Neural progenitor cell (in vitro differentiated cells): ENCODE measurements around the gene ZPBP2. TPM values are rescaled to one million over a fixed set of nuclear protein-coding genes. Genes with fewer than 3 reads are reported as not detected.
A peak's percentile ranks its signal among the peaks of the same experiment; 100 is the strongest.

Experiments used
- DNase-seq: peaks from one replicate; pipeline ENCODE4 v3.0.0-alpha.2; 2016; ENCODE audit warnings: low spot score
- H2AFZ ChIP-seq: fragments of 200-600 bp; sonication (generic); replicated peaks from 2 replicates; pipeline ENCODE4 v1.6.1; 2016; ENCODE audit warnings: antibody characterized with exemption
- H3F3A ChIP-seq: fragments of 200-600 bp; sonication (generic); 2 replicates; pipeline ENCODE4 v1.6.1; 2016; ENCODE audit warnings: antibody characterized with exemption, low read depth
- H3K27ac ChIP-seq: fragments of 200-600 bp; sonication (generic); 2 replicates; pipeline ENCODE4 v1.5.1; 2016; ENCODE audit warnings: mild to moderate bottlenecking
- H3K27me3 ChIP-seq: fragments of 200-600 bp; sonication (generic); 2 replicates; pipeline ENCODE4 v1.6.1; 2016; ENCODE audit warnings: mild to moderate bottlenecking, moderate library complexity
- H3K36me3 ChIP-seq: fragments of 200-600 bp; sonication (generic); 2 replicates; pipeline ENCODE4 v1.5.1; 2016
- H3K4me1 ChIP-seq: fragments of 200-600 bp; sonication (generic); 2 replicates; pipeline ENCODE4 v1.6.1; 2016; ENCODE audit warnings: mixed run types
- H3K4me2 ChIP-seq: fragments of 200-600 bp; sonication (generic); 2 replicates; pipeline ENCODE4 v1.6.1; 2016
- H3K4me3 ChIP-seq: fragments of 200-600 bp; sonication (generic); 2 replicates; pipeline ENCODE4 v1.5.1; 2016
- H3K79me2 ChIP-seq: fragments of 200-600 bp; sonication (generic); 2 replicates; pipeline ENCODE4 v1.6.1; 2016; ENCODE audit warnings: low read depth
- H3K9ac ChIP-seq: fragments of 200-600 bp; sonication (generic); 2 replicates; pipeline ENCODE4 v1.6.1; 2016
- H3K9me3 ChIP-seq: fragments of 200-600 bp; sonication (generic); 2 replicates; pipeline ENCODE4 v1.5.1; 2016; ENCODE audit warnings: low read depth
- H4K20me1 ChIP-seq: fragments of 200-600 bp; sonication (generic); 2 replicates; pipeline ENCODE4 v1.6.1; 2016; ENCODE audit warnings: low read depth
- H3K27ac Mint-ChIP-seq: 3 replicates; pipeline ENCODE4 v1.8.0; 2021; ENCODE audit warnings: mixed read lengths
- H3K27me3 Mint-ChIP-seq: 2 replicates; pipeline ENCODE4 v1.8.0; 2022; ENCODE audit warnings: low read depth, mild to moderate bottlenecking, inconsistent platforms, moderate library complexity, mixed read lengths; ENCODE audit not compliant: insufficient read depth
- H3K36me3 Mint-ChIP-seq: 3 replicates; pipeline ENCODE4 v1.8.0; 2021; ENCODE audit warnings: mixed read lengths
- H3K4me1 Mint-ChIP-seq: 3 replicates; pipeline ENCODE4 v1.8.0; 2021; ENCODE audit warnings: mixed read lengths
- H3K4me3 Mint-ChIP-seq: 3 replicates; pipeline ENCODE4 v1.8.0; 2021; ENCODE audit warnings: mild to moderate bottlenecking, moderate library complexity, mixed read lengths
- H3K9me3 Mint-ChIP-seq: 3 replicates; pipeline ENCODE4 v1.8.0; 2020; ENCODE audit warnings: mixed read lengths
- EZH2 ChIP-seq: fragments of 200-600 bp; sonication (generic); IDR thresholded peaks from 2 replicates; pipeline ENCODE4 v1.6.1; 2017; ENCODE audit warnings: antibody characterized with exemption, mild to moderate bottlenecking, moderate library complexity
- EZH2phosphoT487 ChIP-seq: fragments of 200-600 bp; sonication (generic); IDR thresholded peaks from 2 replicates; pipeline ENCODE4 v1.6.1; 2017; ENCODE audit warnings: antibody characterized with exemption
- total RNA-seq: library from RNA; depleted of rRNA; stranded (reverse); fragments of >200 nt; gene quantifications from 2 replicates; pipeline ENCODE4 v1.2.3, GENCODE V29; 2015; ENCODE audit warnings: low replicate concordance
- TF ChIP-seq, protein P1 (sequence below): fragments of 200-600 bp; sonication (generic); IDR thresholded peaks from 2 replicates; pipeline ENCODE4 v1.5.1; 2017; ENCODE audit warnings: antibody characterized with exemption, mild to moderate bottlenecking

Gene ZPBP2
- total RNA-seq, 1 donor from 2014 or later = not detected

DNA sequence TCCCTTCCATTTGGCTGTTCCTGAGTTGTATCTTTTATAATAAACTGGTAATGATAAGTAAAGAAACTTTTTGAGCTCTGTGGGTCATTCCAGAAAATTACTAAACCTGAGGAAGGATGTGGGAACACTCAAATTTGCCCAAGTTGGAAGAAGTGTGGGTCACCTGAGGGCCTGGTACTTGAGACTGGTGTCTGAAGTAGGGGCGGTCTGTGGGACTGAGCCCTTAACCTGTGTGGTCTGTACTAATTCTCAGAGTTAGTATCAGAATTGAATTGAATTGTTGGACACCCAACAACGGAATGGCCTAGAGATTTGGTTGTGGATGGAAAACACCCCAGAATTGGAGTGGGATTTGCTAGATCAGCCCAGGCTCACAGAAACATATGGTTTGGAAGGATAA, 47.0 kb upstream of the ZPBP2 start:
- no peak overlapping the region for H3K4me3 ChIP-seq

DNA sequence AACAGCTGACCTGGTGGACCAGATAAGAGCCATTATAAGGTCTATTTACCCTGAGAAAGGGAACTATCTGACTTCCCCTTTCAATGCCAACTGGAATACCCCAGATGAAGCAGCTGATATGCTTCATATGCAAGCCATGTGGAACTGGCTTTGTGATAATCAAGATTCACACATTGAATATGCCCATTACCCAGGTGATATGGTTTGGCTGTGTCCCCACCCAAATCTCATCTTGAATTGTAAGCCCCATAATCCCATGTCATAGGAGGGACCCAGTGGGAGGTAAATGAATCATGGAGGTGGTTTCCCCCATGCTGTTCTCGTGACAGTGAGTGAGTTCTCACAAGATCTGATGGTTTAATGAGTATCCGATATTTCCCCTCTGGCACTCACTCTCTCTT, 46.0 kb upstream of the ZPBP2 start:
- H2AFZ ChIP-seq = no peak overlapping the region
- no peaks in the 10 kb centered on the region for H3K36me3 ChIP-seq
- Mint-ChIP-seq H3K4me3 (no peak overlapping the region), H3K9me3 (peaks cover 29% of the 10 kb centered on the region), H3K27me3 (peaks cover 3% of the 10 kb centered on the region), H3K4me1 (no peaks in the 10 kb centered on the region), H3K27ac (no peak overlapping the region), H3K36me3 (peaks cover 5% of the 10 kb centered on the region)
- no peak for DNase-seq
- no peak overlapping the region for H3K27ac ChIP-seq
- H3K27me3 ChIP-seq = no peaks in the 10 kb centered on the region
- no peak overlapping the region for H3K9ac ChIP-seq
- peaks cover 15% of the 10 kb centered on the region for H3F3A ChIP-seq
- no peaks in the 10 kb centered on the region for H3K9me3 ChIP-seq
- H3K4me3 ChIP-seq = no peak overlapping the region
- H4K20me1 ChIP-seq = no peaks in the 10 kb centered on the region
- TF ChIP-seq, protein P1, sequence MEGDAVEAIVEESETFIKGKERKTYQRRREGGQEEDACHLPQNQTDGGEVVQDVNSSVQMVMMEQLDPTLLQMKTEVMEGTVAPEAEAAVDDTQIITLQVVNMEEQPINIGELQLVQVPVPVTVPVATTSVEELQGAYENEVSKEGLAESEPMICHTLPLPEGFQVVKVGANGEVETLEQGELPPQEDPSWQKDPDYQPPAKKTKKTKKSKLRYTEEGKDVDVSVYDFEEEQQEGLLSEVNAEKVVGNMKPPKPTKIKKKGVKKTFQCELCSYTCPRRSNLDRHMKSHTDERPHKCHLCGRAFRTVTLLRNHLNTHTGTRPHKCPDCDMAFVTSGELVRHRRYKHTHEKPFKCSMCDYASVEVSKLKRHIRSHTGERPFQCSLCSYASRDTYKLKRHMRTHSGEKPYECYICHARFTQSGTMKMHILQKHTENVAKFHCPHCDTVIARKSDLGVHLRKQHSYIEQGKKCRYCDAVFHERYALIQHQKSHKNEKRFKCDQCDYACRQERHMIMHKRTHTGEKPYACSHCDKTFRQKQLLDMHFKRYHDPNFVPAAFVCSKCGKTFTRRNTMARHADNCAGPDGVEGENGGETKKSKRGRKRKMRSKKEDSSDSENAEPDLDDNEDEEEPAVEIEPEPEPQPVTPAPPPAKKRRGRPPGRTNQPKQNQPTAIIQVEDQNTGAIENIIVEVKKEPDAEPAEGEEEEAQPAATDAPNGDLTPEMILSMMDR = no peak
- no peak for TF ChIP-seq EZH2phosphoT487
- no peak for TF ChIP-seq EZH2
- H3K4me1 ChIP-seq = peaks cover 9% of the 10 kb centered on the region
- no peak overlapping the region for H3K4me2 ChIP-seq
- H3K79me2 ChIP-seq = no peaks in the 10 kb centered on the region

More for the DNA sequence above, 47.0 kb upstream of the ZPBP2 start:
- TF ChIP-seq EZH2 (no peak), EZH2phosphoT487 (no peak)
- TF ChIP-seq, protein P1 = no peak
- Histone ChIP-seq H2AFZ (no peak overlapping the region), H3K79me2 (no peaks in the 10 kb centered on the region), H3K27ac (no peak overlapping the region), H3K4me2 (peak overlapping the region; percentile 47), H3F3A (peaks cover 15% of the 10 kb centered on the region), H3K27me3 (no peaks in the 10 kb centered on the region), H3K36me3 (no peaks in the 10 kb centered on the region), H4K20me1 (no peaks in the 10 kb centered on the region), H3K4me1 (peaks cover 9% of the 10 kb centered on the region), H3K9me3 (no peaks in the 10 kb centered on the region), H3K9ac (no peak overlapping the region)
- no peaks in the 10 kb centered on the region for H3K4me1 Mint-ChIP-seq
- peaks cover 29% of the 10 kb centered on the region for H3K9me3 Mint-ChIP-seq
- peaks cover 3% of the 10 kb centered on the region for H3K27me3 Mint-ChIP-seq
- no peak overlapping the region for H3K4me3 Mint-ChIP-seq
- H3K36me3 Mint-ChIP-seq = peaks cover 5% of the 10 kb centered on the region
- no peak overlapping the region for H3K27ac Mint-ChIP-seq
- no peak for DNase-seq

DNA sequence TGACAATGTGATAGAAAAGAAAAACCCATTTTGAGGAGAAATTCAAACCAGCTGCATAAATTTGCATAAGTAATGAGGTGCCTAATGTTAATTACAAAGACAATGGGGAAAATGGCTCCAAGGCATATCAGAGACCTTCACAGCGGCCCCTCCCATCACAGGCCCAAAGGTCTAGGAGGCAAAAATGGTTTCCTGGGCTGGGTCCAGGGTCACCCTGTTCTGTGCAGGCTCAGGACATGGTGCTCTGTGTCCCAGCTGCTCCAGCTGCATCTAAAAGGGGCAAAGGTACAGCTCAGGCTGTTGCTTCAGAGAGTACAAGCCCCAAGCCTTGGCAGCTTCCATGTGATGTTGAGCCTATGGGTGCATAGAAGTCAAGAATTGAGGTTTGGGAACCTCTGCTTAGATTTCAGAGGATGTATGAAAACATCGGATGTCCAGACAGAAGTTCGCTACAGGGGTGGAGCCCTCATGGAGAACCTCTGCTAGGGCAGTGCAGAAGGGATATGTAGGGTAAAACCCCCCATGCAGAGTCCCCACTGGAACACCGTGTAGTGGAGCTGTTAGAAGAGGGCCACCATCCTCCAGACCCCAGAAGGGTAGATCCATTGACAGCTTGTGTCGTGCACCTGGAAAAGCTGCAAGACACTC, 44.5 kb upstream of the ZPBP2 start:
- no peaks in the 10 kb centered on the region for H3K79me2 ChIP-seq
- no peaks in the 10 kb centered on the region for H3K27me3 ChIP-seq
- H3F3A ChIP-seq = peaks cover 15% of the 10 kb centered on the region
- Mint-ChIP-seq H3K9me3 (peaks cover 29% of the 10 kb centered on the region), H3K4me3 (no peak overlapping the region), H3K36me3 (peaks cover 5% of the 10 kb centered on the region), H3K4me1 (no peaks in the 10 kb centered on the region), H3K27me3 (peaks cover 3% of the 10 kb centered on the region), H3K27ac (no peak overlapping the region)
- peak; percentile 13 for DNase-seq
- H3K27ac ChIP-seq = no peak overlapping the region
- no peaks in the 10 kb centered on the region for H3K36me3 ChIP-seq
- no peak overlapping the region for H2AFZ ChIP-seq
- peaks cover 9% of the 10 kb centered on the region for H3K4me1 ChIP-seq
- no peaks in the 10 kb centered on the region for H4K20me1 ChIP-seq
- no peak for TF ChIP-seq EZH2
- no peak for TF ChIP-seq EZH2phosphoT487
- TF ChIP-seq, protein P1 = no peak
- no peak overlapping the region for H3K9ac ChIP-seq
- H3K4me2 ChIP-seq = no peak overlapping the region
- H3K9me3 ChIP-seq = no peaks in the 10 kb centered on the region
- no peak overlapping the region for H3K4me3 ChIP-seq
